Spleen (tissue), 11 donors: ENCODE results near the gene UBC. TPM values are rescaled to one million over a fixed set of nuclear protein-coding genes. Genes with fewer than 3 reads are reported as not detected.
A peak's percentile ranks its signal among the peaks of the same experiment; 100 is the strongest.

Experiments
- DNase-seq: peaks from one replicate; pipeline ENCODE4 v3.0.0-alpha.2; 2020
- H3K27ac ChIP-seq, 8 donors: fragments of 200-600 bp; sonication (generic) in 7 of 8; 1 replicate in 4 of 8; 2 replicates in 4 of 8; pipeline versions ENCODE4 v1.5.0 to v1.8.0; 2016 to 2021; ENCODE audit warnings: inconsistent platforms in 4 of 8, mild to moderate bottlenecking in 4 of 8, moderate library complexity in 1 of 8
- H3K27me3 ChIP-seq, 7 donors: fragments of 200-600 bp; sonication (generic) in 6 of 7; replicated peaks in 1 of 7; 1 replicate in 4 of 7; 2 replicates in 3 of 7; pipeline versions ENCODE4 v1.5.0 to v1.8.0; 2016 to 2021; ENCODE audit warnings: inconsistent platforms in 3 of 7, mild to moderate bottlenecking in 1 of 7
- H3K36me3 ChIP-seq, 6 donors: fragments of 200-600 bp; sonication (generic) in 5 of 6; 1 replicate in 4 of 6; 2 replicates in 2 of 6; pipeline versions ENCODE4 v1.5.0 to v1.8.0; 2016 to 2021; ENCODE audit warnings: inconsistent platforms in 2 of 6
- H3K4me1 ChIP-seq, 6 donors: fragments of 200-600 bp; sonication (generic) in 5 of 6; 1 replicate in 3 of 6; 2 replicates in 3 of 6; pipeline versions ENCODE4 v1.5.0 to v1.8.0; 2016 to 2021; ENCODE audit warnings: inconsistent platforms in 3 of 6
- H3K4me3 ChIP-seq, 8 donors: fragments of 200-600 bp; sonication (generic) in 7 of 8; 1 replicate in 4 of 8; 2 replicates in 4 of 8; pipeline versions ENCODE4 v1.5.0 to v1.8.0; 2016 to 2021; ENCODE audit warnings: inconsistent platforms in 4 of 8, mild to moderate bottlenecking in 4 of 8, moderate library complexity in 2 of 8
- H3K9me3 ChIP-seq, 8 donors: fragments of 200-600 bp; sonication (generic) in 7 of 8; 1 replicate in 4 of 8; 2 replicates in 4 of 8; pipeline versions ENCODE4 v1.5.0 to v1.8.0; 2016 to 2021; ENCODE audit warnings: inconsistent platforms in 4 of 8
- CTCF ChIP-seq, 11 experiments: fragments of 200-600 bp in 7 of 11; fragments of 450-650 bp in 4 of 11; sonication (generic) in 4 of 11; IDR thresholded peaks in 8 of 11; conservative IDR thresholded peaks in 3 of 11; 1 replicate in 7 of 11; 2 replicates in 4 of 11; pipeline versions ENCODE4 v1.4.0 to v1.8.0; 2016 to 2021; ENCODE audit warnings: antibody characterized with exemption in 11 of 11, inconsistent platforms in 4 of 11, mild to moderate bottlenecking in 1 of 11
- POLR2A ChIP-seq, 3 donors: fragments of 450-650 bp; IDR thresholded peaks; one replicate each; pipeline ENCODE4 v1.5.1; 2017; ENCODE audit warnings: antibody characterized with exemption in 3 of 3, mild to moderate bottlenecking in 1 of 3
- POLR2AphosphoS5 ChIP-seq, 3 donors: sonication (generic); formaldehyde crosslinking; IDR thresholded peaks; one replicate each; pipeline ENCODE4 v1.5.1; 2017; ENCODE audit warnings: antibody characterized with exemption in 3 of 3
- WGBS, 5 donors: extraction: QIAGEN DNeasy Blood & Tissue Kit in 3 of 5; methylation state at CpG; one replicate each; pipeline versions ENCODE4 v1.1.5 to v1.1.7; 2013 to 2018; 5-methylcytosine and 5-hydroxymethylcytosine counted together
- intact Hi-C: fragments of 100-400 bp; cut with DNase I; formaldehyde crosslinking; loops from one replicate; pipeline ENCODE4 v1.15.0; 2023; ENCODE audit warnings: low total_unique reads
- polyA plus RNA-seq, 3 donors: library from polyadenylated mRNA; stranded (reverse); fragments of 200-250 nt; gene quantifications; one replicate each; pipeline ENCODE4 v1.2.1, GENCODE V29; 2013
- total RNA-seq, 7 donors: library from RNA; depleted of rRNA in 3 of 7; stranded (reverse); fragments of >200 nt in 3 of 7; fragmentation: NEBNext Ultra II Directional in 4 of 7; extraction: Animal tissue kit (Norgen Biotek cat#: 25700) in 4 of 7; gene quantifications; one replicate each; pipeline versions ENCODE4 v1.1.0 to v1.2.1, GENCODE V29; 2016 to 2021
- donor health status: healthy with polysubstance abuse.
- donor health status: DM: no; HTN: no; CAD: no; lungs with moderate emphysema.
- donor health status: DM: no; HTN: no; CAD: no.
- donor health status: Bipolar disorder and iron deficiency.
- donor health status: healthy.
- donor health status: DM: no; HTN: no; CAD: no.
- donor health status: DM: yes; HTN: yes; CAD: no.

Gene UBC
- total and polyA plus RNA-seq, 10 donors, result 623 to 1,107 (median 865) TPM

- Histone ChIP-seq H3K4me1 (peaks cover 23 to 59% (median 42%) of the 10 kb centered on the region in 6 donors), H3K27me3 (no peaks in the 10 kb centered on the region), H3K27ac (peak overlapping the region; percentile 88 to 94 (median 93)), H3K36me3 (peaks cover 0 to 22% (median 4%) of the 10 kb centered on the region in 6 donors), H3K9me3 (no peaks in the 10 kb centered on the region), H3K4me3 (peak overlapping the region; percentile 31 to 73 (median 48))
- WGBS, 5 donors, result 1 to 10% (median 4%) methylated on average over 8 of the region's 8 CpGs
- intact Hi-C loops, result loop anchor here (5.0 kb wide), 1 partner anchor 33 kb away; no protein-coding TSS in a partner anchor
- DNase-seq, result no peak
- no peak for TF ChIP-seq POLR2AphosphoS5 (IDR thresholded peaks at IDR 0.05)
- TF ChIP-seq CTCF (IDR thresholded peaks at IDR 0.05 in 8 of 11, conservative IDR thresholded peaks at IDR 0.05 in 3 of 11), result no peak
- no peak for TF ChIP-seq POLR2A (IDR thresholded peaks at IDR 0.05)
These were observed 25.6 kb upstream of the UBC start for GRCh38 chr12:124940143-124940392.

- Histone ChIP-seq H3K4me1 (peaks cover 23 to 59% (median 42%) of the 10 kb centered on the region in 6 donors), H3K4me3 (peak overlapping the region; percentile 31 to 73 (median 48)), H3K27ac (peak overlapping the region; percentile 88 to 94 (median 93)), H3K27me3 (no peaks in the 10 kb centered on the region), H3K9me3 (no peaks in the 10 kb centered on the region), H3K36me3 (peaks cover 0 to 18% (median 4%) of the 10 kb centered on the region in 6 donors)
- TF ChIP-seq POLR2A (IDR thresholded peaks at IDR 0.05) (no peak), POLR2AphosphoS5 (IDR thresholded peaks at IDR 0.05) (peak; percentile 62 to 83 (median 78)), CTCF (IDR thresholded peaks at IDR 0.05 in 8 of 11, conservative IDR thresholded peaks at IDR 0.05 in 3 of 11) (peak in 3 of 11 experiments; percentile 5 to 19 (median 7))
- WGBS, 5 donors, result 0 to 1% (median 0%) methylated on average over 35 of the region's 35 CpGs
- intact Hi-C loops, result loop anchor here (5.0 kb wide), 1 partner anchor 32 kb away; no protein-coding TSS in a partner anchor
- peak; percentile 93 for DNase-seq
These were observed 25.1 kb upstream of the UBC start for GRCh38 chr12:124939421-124940142.

- Histone ChIP-seq H3K27me3 (no peaks in the 10 kb centered on the region), H3K36me3 (peaks cover 0 to 13% (median 3%) of the 10 kb centered on the region in 6 donors), H3K4me1 (peaks cover 23 to 59% (median 42%) of the 10 kb centered on the region in 6 donors), H3K4me3 (peak overlapping the region; percentile 31 to 73 (median 48)), H3K27ac (peak overlapping the region; percentile 88 to 94 (median 93)), H3K9me3 (no peaks in the 10 kb centered on the region)
- 0 to 1% (median 0%) methylated on average over 14 of the region's 14 CpGs for WGBS, 5 donors
- no peak for DNase-seq
- TF ChIP-seq POLR2A (IDR thresholded peaks at IDR 0.05) (no peak), POLR2AphosphoS5 (IDR thresholded peaks at IDR 0.05) (peak in 1 of 3 donors; percentile 50), CTCF (IDR thresholded peaks at IDR 0.05 in 8 of 11, conservative IDR thresholded peaks at IDR 0.05 in 3 of 11) (peak in 9 of 11 experiments; percentile 16 to 61 (median 54))
- intact Hi-C loops, result no loop called here
These were observed 24.6 kb upstream of the UBC start for GRCh38 chr12:124939079-124939420.

- no peaks in the 10 kb centered on the region for H3K9me3 ChIP-seq
- peak overlapping the region; percentile 31 to 73 (median 48) for H3K4me3 ChIP-seq
- peaks cover 23 to 59% (median 42%) of the 10 kb centered on the region in 6 donors for H3K4me1 ChIP-seq
- peak overlapping the region; percentile 88 to 94 (median 93) for H3K27ac ChIP-seq
- H3K36me3 ChIP-seq, result peaks cover 0 to 13% (median 3%) of the 10 kb centered on the region in 6 donors
- intact Hi-C loops, result no loop called here
- no peak for DNase-seq
- H3K27me3 ChIP-seq, result no peaks in the 10 kb centered on the region
- no peak for TF ChIP-seq POLR2AphosphoS5 (IDR thresholded peaks at IDR 0.05)
- TF ChIP-seq POLR2A (IDR thresholded peaks at IDR 0.05), result no peak
- TF ChIP-seq CTCF (IDR thresholded peaks at IDR 0.05 in 8 of 11, conservative IDR thresholded peaks at IDR 0.05 in 3 of 11), result peak in 1 of 11 experiments; percentile 3
- WGBS, 5 donors, result 3 to 7% (median 5%) methylated on average over 6 of the region's 6 CpGs
These were observed 24.1 kb upstream of the UBC start for GRCh38 chr12:124938587-124938986.
